Thoracic aorta (tissue), 2 donors: ENCODE measurements around the gene MED13L. TPM values are rescaled to one million over a fixed set of nuclear protein-coding genes. Genes with fewer than 3 reads are reported as not detected.

Experiments
- ATAC-seq: fragments of 150-250 bp; one replicate; pipeline ENCODE4 v1.8.0; 2017; ENCODE audit warnings: low read depth; ENCODE audit not compliant: insufficient number of reproducible peaks, low FRiP score
- DNase-seq: peaks from one replicate; pipeline ENCODE4 v3.0.0-alpha.2; 2020; ENCODE audit warnings: low spot score
- H3K27ac ChIP-seq, 2 donors: fragments of 200-600 bp; sonication (generic); 1 replicate in 1 of 2; 2 replicates in 1 of 2; pipeline ENCODE4 v1.5.1; 2016; ENCODE audit warnings: mild to moderate bottlenecking in 2 of 2, moderate library complexity in 2 of 2
- H3K27me3 ChIP-seq: fragments of 200-600 bp; sonication (generic); replicated peaks from 2 replicates; pipeline ENCODE4 v1.6.0; 2016; ENCODE audit warnings: mild to moderate bottlenecking; ENCODE audit not compliant: insufficient read depth
- H3K36me3 ChIP-seq: fragments of 200-600 bp; sonication (generic); one replicate; pipeline ENCODE4 v1.5.1; 2016
- H3K4me1 ChIP-seq, 2 donors: fragments of 200-600 bp; sonication (generic); 1 replicate in 1 of 2; 2 replicates in 1 of 2; pipeline versions ENCODE4 v1.5.1 to v1.6.0; 2016; ENCODE audit warnings: low read depth in 2 of 2, mild to moderate bottlenecking in 1 of 2; ENCODE audit not compliant: control insufficient read depth in 1 of 2
- H3K4me3 ChIP-seq: fragments of 200-600 bp; sonication (generic); 2 replicates; pipeline ENCODE4 v1.5.1; 2016; ENCODE audit warnings: mild to moderate bottlenecking
- H3K9me3 ChIP-seq: fragments of 200-600 bp; sonication (generic); 2 replicates; pipeline ENCODE4 v1.5.1; 2016
- total RNA-seq, 2 donors: library from RNA; depleted of rRNA; stranded (reverse); fragments of >200 nt; gene quantifications; one replicate each; pipeline versions ENCODE4 v1.1.0 to v1.2.3, GENCODE V29; 2016
- TF ChIP-seq, protein P1 (sequence below): fragments of 200-600 bp; sonication (generic); IDR thresholded peaks from one replicate; pipeline ENCODE4 v1.5.1; 2019; ENCODE audit warnings: antibody characterized with exemption

The MED13L gene
- total RNA-seq, 2 donors from 2014 or later: 186 to 221 TPM

DNA sequence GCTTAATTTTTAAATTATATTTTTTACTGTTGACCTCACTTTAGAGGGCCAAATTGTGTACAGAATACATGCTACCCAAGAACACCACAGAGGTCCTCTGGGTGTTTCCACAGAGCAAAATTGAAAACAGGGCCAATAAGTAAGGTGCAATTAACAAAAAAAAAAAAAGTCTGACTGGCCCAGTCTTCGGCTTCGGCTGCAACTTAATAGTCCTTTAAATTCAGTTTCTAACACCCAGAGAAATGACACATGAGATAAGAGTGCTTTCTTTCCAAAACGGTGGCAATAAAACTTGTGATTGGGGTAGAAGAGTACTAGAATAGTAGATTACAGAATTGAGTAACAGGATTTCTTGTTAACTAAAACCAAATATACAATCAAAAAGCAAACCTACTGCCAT lies 81.3 kb downstream of the MED13L start:
- H3K27ac ChIP-seq: no peak overlapping the region
- DNase-seq: no peak
- no peaks in the 10 kb centered on the region for H3K27me3 ChIP-seq
- H3K9me3 ChIP-seq: no peaks in the 10 kb centered on the region
- TF ChIP-seq, protein P1, sequence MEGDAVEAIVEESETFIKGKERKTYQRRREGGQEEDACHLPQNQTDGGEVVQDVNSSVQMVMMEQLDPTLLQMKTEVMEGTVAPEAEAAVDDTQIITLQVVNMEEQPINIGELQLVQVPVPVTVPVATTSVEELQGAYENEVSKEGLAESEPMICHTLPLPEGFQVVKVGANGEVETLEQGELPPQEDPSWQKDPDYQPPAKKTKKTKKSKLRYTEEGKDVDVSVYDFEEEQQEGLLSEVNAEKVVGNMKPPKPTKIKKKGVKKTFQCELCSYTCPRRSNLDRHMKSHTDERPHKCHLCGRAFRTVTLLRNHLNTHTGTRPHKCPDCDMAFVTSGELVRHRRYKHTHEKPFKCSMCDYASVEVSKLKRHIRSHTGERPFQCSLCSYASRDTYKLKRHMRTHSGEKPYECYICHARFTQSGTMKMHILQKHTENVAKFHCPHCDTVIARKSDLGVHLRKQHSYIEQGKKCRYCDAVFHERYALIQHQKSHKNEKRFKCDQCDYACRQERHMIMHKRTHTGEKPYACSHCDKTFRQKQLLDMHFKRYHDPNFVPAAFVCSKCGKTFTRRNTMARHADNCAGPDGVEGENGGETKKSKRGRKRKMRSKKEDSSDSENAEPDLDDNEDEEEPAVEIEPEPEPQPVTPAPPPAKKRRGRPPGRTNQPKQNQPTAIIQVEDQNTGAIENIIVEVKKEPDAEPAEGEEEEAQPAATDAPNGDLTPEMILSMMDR: no peak
- ATAC-seq: no peak
- no peaks in the 10 kb centered on the region for H3K36me3 ChIP-seq
- H3K4me3 ChIP-seq: no peak overlapping the region
- peaks cover 41 to 84% of the 10 kb centered on the region in 2 donors for H3K4me1 ChIP-seq

DNA sequence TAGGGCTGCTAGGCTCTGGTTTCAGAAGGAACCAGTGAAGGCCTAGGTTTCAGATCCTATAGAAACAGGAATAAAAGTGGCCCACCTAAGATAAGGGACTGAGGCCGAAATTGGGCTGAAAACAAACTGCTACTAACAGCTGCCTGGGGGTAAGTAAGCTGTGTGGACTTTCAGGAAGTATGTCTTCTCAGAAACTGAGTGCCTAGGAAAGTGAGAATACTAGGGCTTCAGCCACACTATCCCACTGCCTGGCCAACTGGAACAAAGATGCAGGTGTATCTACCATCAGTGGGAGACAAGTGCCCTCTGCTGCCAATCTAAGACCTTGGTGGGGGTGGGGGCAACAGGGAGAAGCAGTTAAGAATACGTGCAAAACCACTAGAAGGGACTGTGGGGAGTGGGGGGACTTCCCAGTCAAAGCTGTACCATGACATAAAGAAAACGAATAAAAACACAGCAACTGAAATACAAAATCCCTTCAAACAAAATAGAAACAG lies 82.5 kb downstream of the MED13L start:
- Histone ChIP-seq H3K4me1 (peaks cover 45 to 84% of the 10 kb centered on the region in 2 donors), H3K27me3 (no peaks in the 10 kb centered on the region), H3K9me3 (no peaks in the 10 kb centered on the region), H3K27ac (no peak overlapping the region), H3K36me3 (no peaks in the 10 kb centered on the region), H3K4me3 (no peak overlapping the region)
- TF ChIP-seq, protein P1: no peak
- no peak for DNase-seq
- no peak for ATAC-seq

DNA sequence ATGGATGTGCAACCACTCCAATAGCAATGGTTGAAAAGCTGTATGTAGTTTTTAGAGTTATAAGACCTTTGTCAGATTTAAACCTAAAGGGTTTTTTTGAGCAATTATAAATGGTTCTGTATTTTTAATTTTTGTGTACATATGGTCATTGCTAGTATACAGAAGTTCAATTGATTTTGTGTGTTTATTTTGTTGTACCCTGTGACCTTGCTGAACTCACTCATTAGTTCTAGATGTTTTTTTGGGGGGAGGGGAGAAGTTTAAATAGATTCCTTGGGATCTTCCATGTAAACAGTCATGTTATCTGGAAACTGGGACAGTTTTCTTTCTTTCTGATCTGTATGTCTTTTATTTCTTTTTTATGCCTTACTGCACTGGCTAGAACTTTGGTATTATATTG lies 87.8 kb downstream of the MED13L start:
- H3K27ac ChIP-seq: no peak overlapping the region
- no peaks in the 10 kb centered on the region for H3K36me3 ChIP-seq
- TF ChIP-seq, protein P1: no peak
- H3K27me3 ChIP-seq: no peaks in the 10 kb centered on the region
- peaks cover 26 to 68% of the 10 kb centered on the region in 2 donors for H3K4me1 ChIP-seq
- DNase-seq (no peak), ATAC-seq (no peak)
- H3K4me3 ChIP-seq: no peak overlapping the region
- no peaks in the 10 kb centered on the region for H3K9me3 ChIP-seq

DNA sequence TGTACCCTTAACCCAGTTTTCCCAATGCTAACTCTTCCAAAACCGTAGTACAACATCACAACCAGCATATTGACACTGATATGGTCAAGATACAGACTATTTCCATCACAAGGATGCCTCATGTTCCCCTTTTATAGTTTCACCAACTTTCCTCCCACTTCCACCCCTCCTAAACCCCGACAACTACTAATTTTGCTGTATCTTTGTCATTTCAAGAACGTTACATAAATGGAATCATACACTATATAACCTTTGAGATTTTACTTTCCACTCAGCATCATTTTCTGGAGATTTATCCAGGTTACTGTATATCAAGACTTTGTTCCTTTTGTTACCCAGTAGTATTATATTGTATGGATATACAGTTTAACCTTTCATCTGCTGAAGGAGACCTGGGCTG lies 88.9 kb downstream of the MED13L start:
- H3K4me3 ChIP-seq: no peak overlapping the region
- TF ChIP-seq, protein P1: no peak
- DNase-seq (no peak), ATAC-seq (no peak)
- H3K4me1 ChIP-seq: peaks cover 26 to 68% of the 10 kb centered on the region in 2 donors
- no peaks in the 10 kb centered on the region for H3K36me3 ChIP-seq
- no peaks in the 10 kb centered on the region for H3K27me3 ChIP-seq
- H3K9me3 ChIP-seq: no peaks in the 10 kb centered on the region
- H3K27ac ChIP-seq: no peak overlapping the region

DNA sequence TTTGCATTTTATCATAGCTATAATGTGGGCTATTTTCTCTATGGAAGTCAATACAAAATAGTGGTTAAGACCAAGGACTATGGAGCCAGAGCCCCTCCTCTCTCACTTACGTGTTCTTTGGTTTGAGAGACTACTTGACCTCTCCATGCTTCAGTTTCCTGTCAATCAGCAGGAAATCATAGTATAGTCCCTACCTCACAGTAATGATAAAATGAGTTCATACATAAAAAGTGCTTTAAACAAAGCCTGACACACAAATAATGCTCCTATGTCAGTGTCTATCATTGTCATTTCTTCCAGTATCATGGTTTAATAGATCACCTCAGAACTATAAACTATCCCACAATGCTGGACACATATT lies 90.4 kb downstream of the MED13L start:
- Histone ChIP-seq H3K27ac (no peak overlapping the region), H3K9me3 (no peaks in the 10 kb centered on the region), H3K4me1 (peaks cover 28 to 72% of the 10 kb centered on the region in 2 donors), H3K36me3 (no peaks in the 10 kb centered on the region), H3K27me3 (no peaks in the 10 kb centered on the region), H3K4me3 (no peak overlapping the region)
- DNase-seq (no peak), ATAC-seq (no peak)
- TF ChIP-seq, protein P1: no peak
